GM23248 (cell line): Measurements from ENCODE around the gene CRTC3. TPM values are rescaled to one million over a fixed set of nuclear protein-coding genes. Genes with fewer than 3 reads are reported as not detected.

Experiments
- DNase-seq: peaks from one replicate; pipeline ENCODE4 v3.0.0-alpha.2; 2015
- H2AFZ ChIP-seq: fragments of 200-600 bp; sonication (generic); 2 replicates; pipeline ENCODE4 v1.6.1; 2016; ENCODE audit warnings: antibody characterized with exemption
- H3F3A ChIP-seq: fragments of 200-600 bp; sonication (generic); 2 replicates; pipeline ENCODE4 v1.6.1; 2016; ENCODE audit warnings: mild to moderate bottlenecking, antibody characterized with exemption, mixed run types; ENCODE audit not compliant: insufficient read depth
- H3K27ac ChIP-seq: fragments of 200-600 bp; sonication (generic); 2 replicates; pipeline ENCODE4 v1.5.1; 2016; ENCODE audit warnings: mild to moderate bottlenecking
- H3K27me3 ChIP-seq: fragments of 200-600 bp; sonication (generic); replicated peaks from 2 replicates; pipeline ENCODE4 v1.6.1; 2016; ENCODE audit warnings: mild to moderate bottlenecking; ENCODE audit not compliant: insufficient read depth
- H3K36me3 ChIP-seq: fragments of 200-600 bp; sonication (generic); 2 replicates; pipeline ENCODE4 v1.6.1; 2016; ENCODE audit warnings: low read depth, mild to moderate bottlenecking
- H3K4me1 ChIP-seq: fragments of 200-600 bp; sonication (generic); 2 replicates; pipeline ENCODE4 v1.6.1; 2016; ENCODE audit warnings: mild to moderate bottlenecking; ENCODE audit not compliant: insufficient read depth
- H3K4me2 ChIP-seq: fragments of 200-600 bp; sonication (generic); one replicate; pipeline ENCODE4 v1.6.1; 2016; ENCODE audit warnings: mild to moderate bottlenecking; ENCODE audit not compliant: unreplicated experiment
- H3K4me3 ChIP-seq: fragments of 200-600 bp; sonication (generic); 2 replicates; pipeline ENCODE4 v1.5.1; 2016; ENCODE audit warnings: mild to moderate bottlenecking
- H3K79me2 ChIP-seq: fragments of 200-600 bp; sonication (generic); 2 replicates; pipeline ENCODE4 v1.6.1; 2016; ENCODE audit warnings: mild to moderate bottlenecking; ENCODE audit not compliant: insufficient read depth
- H3K9ac ChIP-seq: fragments of 200-600 bp; sonication (generic); 2 replicates; pipeline ENCODE4 v1.6.1; 2016; ENCODE audit warnings: mild to moderate bottlenecking
- H3K9me2 ChIP-seq: fragments of 200-600 bp; sonication (generic); 2 replicates; pipeline ENCODE4 v1.6.1; 2016; ENCODE audit warnings: mixed run types, mild to moderate bottlenecking, moderate library complexity; ENCODE audit not compliant: insufficient read depth
- H3K9me3 ChIP-seq: fragments of 200-600 bp; sonication (generic); one replicate; pipeline ENCODE4 v1.6.1; 2017; ENCODE audit warnings: low read depth
- H4K20me1 ChIP-seq: fragments of 200-600 bp; sonication (generic); 2 replicates; pipeline ENCODE4 v1.6.0; 2016; ENCODE audit not compliant: insufficient read depth
- EZH2 ChIP-seq: fragments of 200-600 bp; sonication (generic); IDR thresholded peaks from 2 replicates; pipeline ENCODE4 v1.6.1; 2018; ENCODE audit warnings: antibody characterized with exemption, mild to moderate bottlenecking; ENCODE audit not compliant: insufficient read depth, poor library complexity, severe bottlenecking
- EZH2phosphoT487 ChIP-seq: fragments of 200-600 bp; sonication (generic); IDR thresholded peaks from 2 replicates; pipeline ENCODE4 v1.6.1; 2018; ENCODE audit warnings: antibody characterized with exemption, moderate library complexity, mild to moderate bottlenecking, low read depth; ENCODE audit not compliant: insufficient read depth
- WGBS, 2 experiments: methylation state at CpG; one replicate each; pipeline ENCODE4 v1.1.6; 2015 to 2017; ENCODE audit warnings: low lambda C conversion rate in 2 of 2, low coverage in 1 of 2; ENCODE audit errors: missing lambda C conversion rate in 2 of 2; 5-methylcytosine and 5-hydroxymethylcytosine counted together
- in situ Hi-C: fragments of 300-500 bp; cut with MboI; formaldehyde crosslinking; loops from 2 replicates; pipeline ENCODE4 v1.15.0; 2020
- polyA plus RNA-seq: library from polyadenylated mRNA; unstranded; fragments of >200 nt; fragmentation: Nextera tagmentation; extraction: Ambion mirVana; gene quantifications from 2 replicates; pipeline ENCODE4 v1.2.1, GENCODE V29; 2016
- total RNA-seq: library from RNA; depleted of rRNA; stranded (reverse); fragments of >200 nt; shearing (Covaris generic); gene quantifications from 2 replicates; pipeline ENCODE4 v1.2.3, GENCODE V29; 2014

Gene CRTC3
- total and polyA plus RNA-seq, 2 experiments from 2014 or later: 18.1 to 18.6 TPM

DNA sequence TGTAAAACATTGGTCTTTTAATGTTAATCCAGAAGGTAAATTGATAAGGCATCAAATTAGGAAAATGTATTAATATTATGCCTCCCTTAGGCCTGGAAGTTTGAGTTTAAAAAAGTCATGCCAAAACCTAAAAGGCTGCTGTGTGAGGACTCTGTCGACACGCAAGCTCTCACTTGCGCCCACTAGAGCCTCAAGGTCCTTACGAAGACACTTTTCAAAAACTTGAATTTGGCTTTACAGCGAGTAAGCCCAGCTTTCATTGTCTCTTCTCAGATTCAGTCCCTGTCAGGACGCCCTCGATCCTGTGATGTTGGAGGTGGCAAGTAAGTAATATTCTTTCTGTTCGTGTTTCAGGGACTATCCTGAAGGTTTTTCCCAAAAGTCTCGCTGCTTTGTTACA lies 89.7 kb downstream of the CRTC3 start:
- Histone ChIP-seq H3K4me3 (no peak overlapping the region), H4K20me1 (no peaks in the 10 kb centered on the region), H3K9me3 (no peaks in the 10 kb centered on the region), H3K27ac (no peak overlapping the region), H3F3A (no peaks in the 10 kb centered on the region), H3K36me3 (peaks cover 26% of the 10 kb centered on the region; the same call in 1 of the 2 replicates), H2AFZ (no peak overlapping the region), H3K9me2 (no peaks in the 10 kb centered on the region), H3K79me2 (no peaks in the 10 kb centered on the region), H3K4me1 (peaks cover 8% of the 10 kb centered on the region), H3K27me3 (no peaks in the 10 kb centered on the region), H3K4me2 (no peak overlapping the region), H3K9ac (no peak overlapping the region)
- no peak for TF ChIP-seq EZH2
- no peak for TF ChIP-seq EZH2phosphoT487
- 97% methylated on average over 9 of the region's 9 CpGs for WGBS, 2 experiments
- DNase-seq: no peak
- in situ Hi-C loops: loop anchor here (25.0 kb wide), 1 partner anchor 307 kb away; no protein-coding TSS in a partner anchor

DNA sequence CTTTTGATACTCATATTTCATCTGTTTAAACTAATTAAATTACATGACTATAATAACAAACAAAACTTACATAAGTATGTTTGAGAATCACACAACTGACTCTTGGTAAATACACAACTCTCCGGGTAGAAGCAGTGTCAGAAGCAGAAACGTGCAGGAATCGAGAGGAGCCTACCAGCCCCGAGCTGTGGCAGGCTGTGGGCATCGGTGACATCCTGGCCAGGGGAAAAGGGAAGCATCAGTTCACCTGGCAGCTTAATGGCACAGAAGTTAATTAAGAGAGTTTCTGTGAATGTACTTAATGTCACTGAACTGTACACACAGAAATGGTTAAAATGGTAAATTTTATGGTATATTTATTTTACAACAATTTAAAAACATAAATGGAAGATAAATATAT lies 90.2 kb downstream of the CRTC3 start:
- Histone ChIP-seq H3K4me3 (no peak overlapping the region), H3F3A (no peaks in the 10 kb centered on the region), H3K4me2 (no peak overlapping the region), H3K79me2 (no peaks in the 10 kb centered on the region), H3K27ac (no peak overlapping the region), H3K36me3 (peaks cover 25% of the 10 kb centered on the region; the same call in 1 of the 2 replicates), H4K20me1 (no peaks in the 10 kb centered on the region), H3K27me3 (no peaks in the 10 kb centered on the region), H2AFZ (no peak overlapping the region), H3K4me1 (peaks cover 8% of the 10 kb centered on the region), H3K9ac (no peak overlapping the region), H3K9me2 (no peaks in the 10 kb centered on the region), H3K9me3 (no peaks in the 10 kb centered on the region)
- TF ChIP-seq EZH2 (no peak), EZH2phosphoT487 (no peak)
- in situ Hi-C loops: loop anchor here (25.0 kb wide), 1 partner anchor 308 kb away; no protein-coding TSS in a partner anchor
- DNase-seq: no peak
- 94% methylated on average over 5 of the region's 5 CpGs for WGBS, 2 experiments

DNA sequence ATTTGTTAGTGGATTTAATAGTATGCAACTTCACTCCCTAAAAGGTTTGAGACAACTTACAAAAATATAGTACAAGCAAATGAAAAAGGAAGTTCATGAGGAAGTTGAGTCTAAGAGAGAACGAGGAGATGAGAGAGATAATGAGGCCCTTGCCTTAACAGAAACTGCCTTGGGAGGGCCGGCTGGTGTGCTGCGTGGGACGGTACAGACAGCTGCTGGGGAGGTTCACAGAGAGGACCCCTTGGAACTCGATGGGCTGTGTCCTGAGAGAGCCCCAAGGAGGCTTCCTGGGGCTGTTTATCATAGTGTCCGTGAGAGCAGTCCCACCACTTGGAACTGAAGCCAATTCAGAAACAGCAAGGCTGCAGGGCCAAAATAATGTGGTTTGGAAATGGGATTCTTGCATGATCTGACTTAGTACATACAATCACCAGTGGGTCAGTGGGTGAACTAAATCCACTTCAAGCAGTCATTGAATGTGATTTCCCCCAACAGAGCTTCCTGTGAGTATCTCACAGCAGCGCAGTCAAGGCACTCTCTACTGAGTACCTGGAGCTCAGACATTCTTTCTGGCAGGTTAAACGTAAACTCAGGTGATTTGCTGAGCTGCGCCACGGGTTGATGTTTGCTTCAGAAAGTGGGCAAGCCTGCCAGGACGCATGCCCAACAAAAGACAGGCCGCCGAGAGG lies 90.8 kb downstream of the CRTC3 start:
- Histone ChIP-seq H3K27me3 (no peaks in the 10 kb centered on the region), H3K9me2 (no peaks in the 10 kb centered on the region), H3K79me2 (no peaks in the 10 kb centered on the region), H3K27ac (no peak overlapping the region), H2AFZ (no peak overlapping the region), H3K36me3 (peaks cover 19% of the 10 kb centered on the region; the same call in 1 of the 2 replicates), H3K4me3 (no peak overlapping the region), H4K20me1 (no peaks in the 10 kb centered on the region), H3K4me2 (no peak overlapping the region), H3K9ac (no peak overlapping the region), H3K9me3 (no peaks in the 10 kb centered on the region), H3K4me1 (peaks cover 8% of the 10 kb centered on the region), H3F3A (no peaks in the 10 kb centered on the region)
- TF ChIP-seq EZH2phosphoT487 (no peak), EZH2 (no peak)
- WGBS, 2 experiments: 80 to 83% methylated on average over 13 of the region's 13 CpGs
- in situ Hi-C loops: loop anchor here (25.0 kb wide), 1 partner anchor 308 kb away; no protein-coding TSS in a partner anchor
- DNase-seq: no peak

DNA sequence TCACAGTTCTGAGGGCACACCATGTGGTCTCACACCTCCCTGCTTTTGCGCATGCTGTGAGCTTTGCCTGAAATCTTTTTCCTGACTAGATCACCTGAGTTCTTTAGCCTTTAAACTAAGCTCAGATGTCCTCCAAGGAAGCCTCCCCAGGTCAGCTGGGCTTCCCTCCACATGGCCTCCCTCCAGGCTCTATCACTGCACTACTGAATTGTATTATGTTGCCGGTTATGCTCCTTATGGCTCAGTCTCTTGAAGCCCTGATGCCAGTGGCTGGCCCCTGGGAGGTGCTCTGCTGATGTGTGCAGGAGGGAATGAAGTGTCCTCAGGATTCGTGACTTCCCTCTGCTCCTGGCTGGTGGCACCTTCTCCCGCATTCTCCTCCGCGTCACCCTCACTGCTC lies 94.1 kb downstream of the CRTC3 start:
- H3K9me3 ChIP-seq: no peaks in the 10 kb centered on the region
- H4K20me1 ChIP-seq: no peaks in the 10 kb centered on the region
- no peaks in the 10 kb centered on the region for H3K79me2 ChIP-seq
- H2AFZ ChIP-seq: no peak overlapping the region
- H3K4me3 ChIP-seq: no peak overlapping the region
- H3F3A ChIP-seq: no peaks in the 10 kb centered on the region
- no peak for DNase-seq
- H3K4me1 ChIP-seq: no peaks in the 10 kb centered on the region
- peaks cover 25% of the 10 kb centered on the region; the same call in 1 of the 2 replicates for H3K36me3 ChIP-seq
- TF ChIP-seq EZH2 (no peak), EZH2phosphoT487 (no peak)
- H3K27me3 ChIP-seq: no peaks in the 10 kb centered on the region
- no peak overlapping the region for H3K9ac ChIP-seq
- 81% methylated on average over 6 of the region's 6 CpGs for WGBS, 2 experiments
- no peaks in the 10 kb centered on the region for H3K9me2 ChIP-seq
- H3K4me2 ChIP-seq: no peak overlapping the region
- in situ Hi-C loops: loop anchor here (25.0 kb wide), 1 partner anchor 312 kb away; no protein-coding TSS in a partner anchor
- no peak overlapping the region for H3K27ac ChIP-seq
